Measurements from ENCODE around the gene SYNGR3. TPM values are rescaled to one million over a fixed set of nuclear protein-coding genes. Genes with fewer than 3 reads are reported as not detected.

Gene SYNGR3
- total and polyA plus RNA-seq, 12 donors: 0.15 to 2.5 (median 0.37) TPM; not detected in 2

- peak overlapping the region in 4 of 10 donors; percentile 34 to 59 (median 40) for H3K27ac ChIP-seq
- H3K4me1 ChIP-seq: peaks cover 34 to 59% (median 47%) of the 10 kb centered on the region in 9 donors
- H3K4me3 ChIP-seq: peak overlapping the region in 6 of 10 donors; percentile 9 to 34 (median 22)
- DNase-seq: peak; percentile 89 to 90
- peak; percentile 87 to 98 (median 97) for TF ChIP-seq CTCF (IDR thresholded peaks at IDR 0.05)
- intact Hi-C loops (cut with DNase I): loop anchor here in 2 of 10 donors (5.0 to 10.0 kb wide), 2 partner anchors 138 to 141 kb away; partner anchors contain the start of gene RAB26 (in 1 of the 2)
- no peaks in the 10 kb centered on the region for H3K9me3 ChIP-seq
- H3K36me3 ChIP-seq: peaks cover 16 to 60% (median 42%) of the 10 kb centered on the region in 9 donors
- no peaks in the 10 kb centered on the region for H3K27me3 ChIP-seq
- 28 to 31% methylated on average over 36 of the region's 36 CpGs for WGBS, 2 donors
- ATAC-seq: peak; percentile 80 to 90 (median 87)
Observed at GRCh38 chr16:2003827-2004641, 14.3 kb downstream of the SYNGR3 start.

- intact Hi-C loops (cut with DNase I): loop anchor here in 2 of 10 donors (5.0 to 10.0 kb wide), 2 partner anchors 137 to 140 kb away; partner anchors contain the start of gene RAB26 (in 1 of the 2)
- no peak for TF ChIP-seq CTCF (IDR thresholded peaks at IDR 0.05)
- DNase-seq (no peak), ATAC-seq (no peak)
- H3K4me3 ChIP-seq: no peak overlapping the region
- H3K4me1 ChIP-seq: peaks cover 34 to 60% (median 47%) of the 10 kb centered on the region in 9 donors
- H3K36me3 ChIP-seq: peaks cover 13 to 51% (median 33%) of the 10 kb centered on the region in 9 donors
- 77 to 86% methylated on average over 34 of the region's 34 CpGs for WGBS, 2 donors
- H3K27me3 ChIP-seq: no peaks in the 10 kb centered on the region
- no peaks in the 10 kb centered on the region for H3K9me3 ChIP-seq
- H3K27ac ChIP-seq: no peak overlapping the region
Observed at GRCh38 chr16:2004795-2005517, 15.2 kb downstream of the SYNGR3 start.

GRCh38 chr16:2005646-2006045 is 15.9 kb downstream of the SYNGR3 start:
- no peaks in the 10 kb centered on the region for H3K27me3 ChIP-seq
- DNase-seq (no peak), ATAC-seq (no peak)
- peaks cover 13 to 44% (median 26%) of the 10 kb centered on the region in 9 donors for H3K36me3 ChIP-seq
- H3K4me3 ChIP-seq: no peak overlapping the region
- WGBS, 2 donors: 78 to 84% methylated on average over 21 of the region's 21 CpGs
- H3K9me3 ChIP-seq: no peaks in the 10 kb centered on the region
- peaks cover 37 to 67% (median 54%) of the 10 kb centered on the region in 9 donors for H3K4me1 ChIP-seq
- no peak overlapping the region for H3K27ac ChIP-seq
- intact Hi-C loops (cut with DNase I): loop anchor here in 1 of 10 donors (10.0 kb wide), 1 partner anchor 139 kb away; the partner anchor contains the start of gene RAB26
- TF ChIP-seq CTCF (IDR thresholded peaks at IDR 0.05): peak in 1 of 9 donors; percentile 7

DNA sequence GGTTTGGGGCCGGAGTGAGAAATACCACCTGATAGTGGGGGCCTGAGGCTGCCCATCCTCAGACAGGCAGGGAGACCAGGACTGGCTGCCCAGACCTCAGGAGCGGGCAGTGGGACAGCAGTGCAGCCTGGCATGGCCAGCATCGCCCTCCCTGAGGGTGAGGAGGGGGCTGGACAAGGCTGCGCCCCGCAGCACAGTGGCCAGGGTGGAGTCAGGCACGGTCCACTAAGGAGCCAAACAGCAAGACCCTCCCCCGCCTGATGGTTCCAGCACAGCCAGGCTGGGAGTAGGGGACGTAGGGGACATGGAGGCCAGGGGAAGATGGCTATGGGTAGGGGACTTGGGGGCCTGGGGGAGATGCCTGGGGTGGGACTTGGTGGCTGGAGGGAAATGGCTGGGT is 16.5 kb downstream of the SYNGR3 start:
- H3K9me3 ChIP-seq: no peaks in the 10 kb centered on the region
- peaks cover 10 to 37% (median 21%) of the 10 kb centered on the region in 9 donors for H3K36me3 ChIP-seq
- no peak for TF ChIP-seq CTCF (IDR thresholded peaks at IDR 0.05)
- H3K4me3 ChIP-seq: no peak overlapping the region
- ATAC-seq (no peak), DNase-seq (no peak)
- peaks cover 37 to 69% (median 55%) of the 10 kb centered on the region in 9 donors for H3K4me1 ChIP-seq
- no peaks in the 10 kb centered on the region for H3K27me3 ChIP-seq
- 91 to 92% methylated on average over 8 of the region's 8 CpGs for WGBS, 2 donors
- intact Hi-C loops (cut with DNase I): loop anchor here in 1 of 10 donors (10.0 kb wide), 1 partner anchor 138 kb away; the partner anchor contains the start of gene RAB26
- no peak overlapping the region for H3K27ac ChIP-seq
